Measurements from ENCODE around the gene HS3ST3B1. TPM values are rescaled to one million over a fixed set of nuclear protein-coding genes. Genes with fewer than 3 reads are reported as not detected.

Gene HS3ST3B1
- total and polyA plus RNA-seq, 2 of the 4 experiments (the other 2 are of a cell fraction), result 3.1 to 4.3 TPM

DNA sequence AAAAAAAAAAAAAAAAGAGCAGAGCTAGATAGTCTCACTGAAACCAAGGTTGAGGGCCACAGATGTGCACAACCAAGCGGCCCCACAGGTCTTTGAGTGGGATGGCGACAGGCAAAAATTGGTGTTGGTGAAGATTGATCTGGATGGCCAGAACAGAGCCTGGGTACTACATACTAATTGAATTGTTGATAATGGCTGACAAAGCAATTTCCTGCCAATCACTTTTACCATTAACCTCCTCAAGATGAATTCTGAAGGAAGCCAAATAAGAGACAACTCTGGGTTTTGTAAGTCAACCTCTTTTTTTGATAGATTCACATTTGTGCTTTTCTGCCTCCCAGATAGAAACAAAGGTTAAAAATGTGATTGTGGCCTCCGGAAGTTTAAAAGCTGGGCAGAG, 19.4 kb upstream of the HS3ST3B1 start:
- no CpG with 5 or more reads among the region's 3 CpGs for WGBS, 2 experiments (ENCODE audit: extremely low coverage in 2 of 2, insufficient read length in 1 of 2)
- H3K9ac ChIP-seq (ENCODE audit: low read depth, low read length), result no peak overlapping the region
- intact Hi-C loops (cut with micrococcal nuclease), result no loop called here
- no peaks in the 10 kb centered on the region for H3K79me1 ChIP-seq (ENCODE audit: low read depth in 1 of 2, low read length in 2 of 2)
- in situ Hi-C loops (cut with MboI; ENCODE audit: low sequenced_read_pairs), result no loop called here
- TF ChIP-seq MAZ (IDR thresholded peaks at IDR 0.05; ENCODE audit: borderline replicate concordance, low read depth, low read length), result no peak
- 0 out of 2 replicates have a peak, but pooled peaks have one; percentile 40 for TF ChIP-seq MAFK (IDR thresholded peaks at IDR 0.05; ENCODE audit: low read depth, low read length)
- no peak overlapping the region for H2BK15ac ChIP-seq (ENCODE audit: low read depth, low read length)
- no peak overlapping the region for H2BK20ac ChIP-seq (ENCODE audit: low read depth, low read length)
- no peak overlapping the region for H4K8ac ChIP-seq (ENCODE audit: low read depth in 2 of 2, low read length in 2 of 2)
- no peak overlapping the region for H2BK120ac ChIP-seq (ENCODE audit: low read depth, low read length)
- H3K18ac ChIP-seq (ENCODE audit: low read depth, low read length), result no peak overlapping the region
- no peak overlapping the region for H3K4me2 ChIP-seq (ENCODE audit: low read depth, low read length)
- no peak overlapping the region for H3K14ac ChIP-seq (replicated peaks; ENCODE audit: low read depth, low read length)
- no peak overlapping the region for H2AFZ ChIP-seq (replicated peaks; ENCODE audit: low read length, poor library complexity)
- H2BK5ac ChIP-seq (ENCODE audit: low read depth, low read length, poor library complexity, severe bottlenecking), result no peak overlapping the region
- ChIA-PET CTCF (no interaction called here), POLR2A (ENCODE audit: unreplicated experiment) (no interaction called here)
- H4K91ac ChIP-seq (ENCODE audit: insufficient read depth, low read depth, low read length), result no peak overlapping the region
- H3K23ac ChIP-seq (ENCODE audit: low read depth, low read length), result no peak overlapping the region
- H3K56ac ChIP-seq (ENCODE audit: extremely low read depth, insufficient read depth, low read length), result no peak overlapping the region
- BruUV-seq (replicated peaks), result no TSS peak
- H2AK9ac ChIP-seq (replicated peaks; ENCODE audit: low read depth, low read length, poor library complexity), result no peak overlapping the region
- DNase-seq, result no peak
- H3K4me3 ChIP-seq (ENCODE audit: insufficient read depth, low read depth, low read length), result no peak overlapping the region
- no peaks in the 10 kb centered on the region for H4K20me1 ChIP-seq (ENCODE audit: insufficient read depth, low read length)
- no peaks in the 10 kb centered on the region for H3K9me3 ChIP-seq (ENCODE audit: control insufficient read depth, insufficient read depth, low read length)
- no peaks in the 10 kb centered on the region for H3K9me1 ChIP-seq (ENCODE audit: insufficient read depth, low read length)
- no peak overlapping the region for H3K27ac ChIP-seq (ENCODE audit: insufficient read depth, low read length)
- H3K36me3 ChIP-seq (ENCODE audit: control insufficient read depth, insufficient read depth, low read length), result no peaks in the 10 kb centered on the region
- H2AK5ac ChIP-seq (ENCODE audit: low read depth, low read length), result no peak overlapping the region
- H3K4ac ChIP-seq (ENCODE audit: low read depth, low read length), result no peak overlapping the region
- no peak for ATAC-seq (ENCODE audit: low read depth)
- H3K4me1 ChIP-seq (ENCODE audit: control insufficient read depth, insufficient read depth, low read length), result no peaks in the 10 kb centered on the region
- no peak overlapping the region for H4K5ac ChIP-seq (ENCODE audit: low read depth, low read length)
- H3K27me3 ChIP-seq (ENCODE audit: control insufficient read depth, insufficient read depth, low read length), result peaks cover 29% of the 10 kb centered on the region
- dilution Hi-C loops (cut with HindIII; ENCODE audit: low sequenced_read_pairs, unreplicated experiment), result no loop called here
